Activated naive CD4-positive, alpha-beta T cell treated with anti-CD3 and anti-CD28 coated beads, Interleukin-2, amount 50 U/mL, for 24 hours (primary cell): ENCODE results near the gene ITIH5.
"Not testable (repeated sequence)": the region's sequence is repeated elsewhere in the genome, so short reads cannot be mapped to it uniquely, and the experiment has no call there.

Experiments used
- H3K27ac Mint-ChIP-seq: one replicate; pipeline ENCODE4 v1.8.0; 2021; ENCODE audit warnings: mild to moderate bottlenecking, mixed read lengths
- H3K27me3 Mint-ChIP-seq: one replicate; pipeline ENCODE4 v1.8.0; 2021; ENCODE audit warnings: mixed read lengths
- H3K36me3 Mint-ChIP-seq: one replicate; pipeline ENCODE4 v1.8.0; 2021; ENCODE audit warnings: mixed read lengths
- H3K4me1 Mint-ChIP-seq: one replicate; pipeline ENCODE4 v1.8.0; 2021; ENCODE audit warnings: mixed read lengths
- H3K4me3 Mint-ChIP-seq: one replicate; pipeline ENCODE4 v1.8.0; 2021; ENCODE audit warnings: mild to moderate bottlenecking, mixed read lengths
- H3K9me3 Mint-ChIP-seq: one replicate; pipeline ENCODE4 v1.8.0; 2021; ENCODE audit warnings: mixed read lengths

Gene ITIH5

GRCh38 chr10:7666253-7667023, at the start of gene ITIH5:
Gene ITIH5, minus strand, starts transcription at chr10:7666966. Its CDS starts 74 bp downstream, at chr10:7666892.
- H3K36me3 Mint-ChIP-seq: no peaks in the 10 kb centered on the region
- peaks cover 17% of the 10 kb centered on the region for H3K4me1 Mint-ChIP-seq
- no peaks in the 10 kb centered on the region for H3K9me3 Mint-ChIP-seq
- H3K27ac Mint-ChIP-seq: no peak within 1 kb of the TSS
- H3K4me3 Mint-ChIP-seq: peak within 1 kb of the TSS; percentile 87
- peaks cover 40% of the 10 kb centered on the region for H3K27me3 Mint-ChIP-seq

DNA sequence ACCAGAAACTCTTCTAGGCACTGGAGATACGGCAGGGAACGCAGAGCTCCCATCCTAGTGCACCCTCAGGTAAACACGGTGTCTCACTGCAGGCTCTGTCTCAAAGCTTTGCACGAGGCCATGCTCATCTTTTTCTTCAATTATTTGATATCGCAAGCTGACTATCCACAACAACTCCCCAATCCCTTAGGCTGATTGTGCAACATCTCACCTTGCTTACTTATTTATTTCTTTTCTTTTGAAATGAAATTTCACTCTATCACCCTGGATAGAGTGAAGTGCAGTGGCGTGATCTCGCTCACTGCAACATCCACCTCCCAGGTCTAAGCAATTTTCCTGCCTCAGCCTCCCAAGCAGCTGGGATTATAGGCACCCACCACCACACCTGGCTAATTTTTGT, 48.7 kb upstream of the ITIH5 start:
- Mint-ChIP-seq H3K27ac (no peak overlapping the region), H3K9me3 (no peaks in the 10 kb centered on the region), H3K4me3 (no peak overlapping the region), H3K4me1 (no peaks in the 10 kb centered on the region), H3K36me3 (no peaks in the 10 kb centered on the region), H3K27me3 (peaks cover 2% of the 10 kb centered on the region)

- H3K4me3 Mint-ChIP-seq, H3K4me1 Mint-ChIP-seq, H3K36me3 Mint-ChIP-seq, H3K27ac Mint-ChIP-seq, H3K27me3 Mint-ChIP-seq, H3K9me3 Mint-ChIP-seq: not testable (repeated sequence)
These were observed 44.3 kb upstream of the ITIH5 start for GRCh38 chr10:7711075-7711474.

GRCh38 chr10:7710446-7710845, 43.7 kb upstream of the ITIH5 start:
- H3K36me3 Mint-ChIP-seq: no peaks in the 10 kb centered on the region
- H3K4me3 Mint-ChIP-seq: no peak overlapping the region
- H3K4me1 Mint-ChIP-seq: no peaks in the 10 kb centered on the region
- H3K9me3 Mint-ChIP-seq: no peaks in the 10 kb centered on the region
- peaks cover 7% of the 10 kb centered on the region for H3K27me3 Mint-ChIP-seq
- no peak overlapping the region for H3K27ac Mint-ChIP-seq

DNA sequence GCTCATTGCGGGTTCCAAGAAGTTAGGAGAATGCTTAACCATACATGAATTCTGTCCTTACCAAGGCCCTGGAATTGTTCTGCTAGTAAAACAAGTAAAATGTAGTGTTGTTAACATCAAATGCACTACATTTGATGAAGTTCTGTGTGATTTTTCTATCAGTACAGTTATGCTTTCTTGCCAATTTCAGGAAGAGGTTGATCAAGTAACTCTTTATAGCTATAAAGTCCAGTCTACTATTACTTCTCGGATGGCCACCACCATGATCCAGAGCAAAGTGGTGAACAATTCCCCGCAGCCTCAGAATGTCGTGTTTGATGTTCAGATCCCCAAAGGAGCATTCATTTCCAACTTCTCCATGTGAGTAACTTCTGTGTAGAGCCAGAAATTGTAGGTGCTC, 42.1 kb upstream of the ITIH5 start:
- no peaks in the 10 kb centered on the region for H3K36me3 Mint-ChIP-seq
- no peaks in the 10 kb centered on the region for H3K4me1 Mint-ChIP-seq
- no peaks in the 10 kb centered on the region for H3K9me3 Mint-ChIP-seq
- H3K27me3 Mint-ChIP-seq: peaks cover 11% of the 10 kb centered on the region
- no peak overlapping the region for H3K4me3 Mint-ChIP-seq
- H3K27ac Mint-ChIP-seq: no peak overlapping the region

GRCh38 chr10:7707858-7708622, 41.3 kb upstream of the ITIH5 start:
- no peaks in the 10 kb centered on the region for H3K9me3 Mint-ChIP-seq
- H3K27ac Mint-ChIP-seq: no peak overlapping the region
- H3K4me3 Mint-ChIP-seq: no peak overlapping the region
- peaks cover 14% of the 10 kb centered on the region for H3K27me3 Mint-ChIP-seq
- no peaks in the 10 kb centered on the region for H3K4me1 Mint-ChIP-seq
- H3K36me3 Mint-ChIP-seq: no peaks in the 10 kb centered on the region

- H3K36me3 Mint-ChIP-seq: no peaks in the 10 kb centered on the region
- H3K4me1 Mint-ChIP-seq: no peaks in the 10 kb centered on the region
- peaks cover 18% of the 10 kb centered on the region for H3K27me3 Mint-ChIP-seq
- no peak overlapping the region for H3K4me3 Mint-ChIP-seq
- H3K27ac Mint-ChIP-seq: no peak overlapping the region
- no peaks in the 10 kb centered on the region for H3K9me3 Mint-ChIP-seq
These were observed 40.3 kb upstream of the ITIH5 start for GRCh38 chr10:7707102-7707501.

DNA sequence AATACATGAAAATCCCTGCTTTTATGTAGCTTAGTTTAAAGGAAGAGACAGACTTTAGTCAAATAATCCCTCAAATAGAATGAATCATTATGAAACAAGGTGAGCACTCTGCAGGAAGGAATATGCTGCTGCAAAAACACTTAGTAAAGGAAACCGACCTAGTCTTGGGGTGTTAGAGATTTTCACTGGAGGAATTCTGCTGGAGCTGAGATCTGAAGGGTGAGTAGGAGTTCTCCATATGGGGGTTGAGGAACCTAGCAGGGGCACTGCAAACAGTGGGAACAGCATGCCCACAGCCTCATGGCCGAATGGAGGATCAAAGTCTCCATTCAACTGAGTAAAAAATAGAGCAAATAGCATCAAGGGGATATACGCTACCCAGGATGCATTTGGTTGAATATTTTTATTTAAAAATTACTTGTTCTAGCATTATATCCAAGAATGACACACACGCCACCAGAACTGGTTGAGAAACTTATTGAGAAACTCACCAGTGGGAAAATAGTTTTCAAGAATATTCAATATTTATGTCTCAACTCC, 39.8 kb upstream of the ITIH5 start:
- H3K27ac Mint-ChIP-seq: no peak overlapping the region
- peaks cover 18% of the 10 kb centered on the region for H3K27me3 Mint-ChIP-seq
- no peak overlapping the region for H3K4me3 Mint-ChIP-seq
- H3K9me3 Mint-ChIP-seq: no peaks in the 10 kb centered on the region
- no peaks in the 10 kb centered on the region for H3K4me1 Mint-ChIP-seq
- H3K36me3 Mint-ChIP-seq: no peaks in the 10 kb centered on the region

- Mint-ChIP-seq H3K4me3 (no peak overlapping the region), H3K27ac (no peak overlapping the region), H3K4me1 (no peaks in the 10 kb centered on the region), H3K27me3 (peaks cover 20% of the 10 kb centered on the region), H3K36me3 (no peaks in the 10 kb centered on the region), H3K9me3 (no peaks in the 10 kb centered on the region)
These were observed 38.6 kb upstream of the ITIH5 start for GRCh38 chr10:7705341-7705740.

DNA sequence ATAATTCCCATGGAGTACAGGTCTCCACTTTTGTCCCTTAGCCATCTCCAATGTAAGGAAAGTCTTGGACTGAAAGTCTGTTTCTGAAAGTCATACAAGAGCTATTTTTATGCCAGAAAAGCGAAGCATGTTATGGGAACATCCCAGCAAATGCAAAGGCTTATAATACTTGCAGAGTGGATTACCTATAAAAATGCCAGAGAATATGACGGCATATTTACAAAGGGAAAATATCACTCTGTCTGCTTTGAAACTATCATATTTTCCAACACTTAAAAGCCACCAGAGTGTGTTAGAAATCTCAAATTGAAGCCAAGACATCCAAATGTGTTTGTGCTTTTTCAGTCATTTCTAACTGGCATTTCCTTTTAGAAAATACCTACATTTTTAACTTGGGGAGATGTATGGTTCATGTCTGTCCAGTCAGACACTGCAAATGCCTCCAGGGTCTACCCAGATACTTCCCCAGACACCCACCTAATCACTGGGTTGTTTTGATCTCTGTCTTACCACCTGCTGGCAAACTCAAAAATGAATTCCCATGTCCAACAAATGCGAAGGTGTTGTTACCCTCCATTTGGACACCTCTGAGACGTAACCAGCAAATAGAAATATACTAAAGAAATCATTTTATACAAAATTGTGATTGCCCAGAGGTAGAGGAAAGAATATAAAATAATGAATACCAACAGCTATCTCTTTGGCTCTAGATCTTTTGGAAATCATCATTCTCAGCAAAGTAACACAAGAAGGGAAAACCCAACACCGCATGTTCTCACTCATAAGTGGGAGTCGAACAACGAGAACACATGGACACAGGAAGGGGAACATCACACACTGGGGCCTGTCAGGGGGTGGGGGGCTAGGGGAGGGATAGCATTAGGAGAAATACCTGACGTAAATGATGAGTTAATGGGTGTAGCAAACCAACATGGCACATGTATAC, 37.6 kb upstream of the ITIH5 start:
- H3K27me3 Mint-ChIP-seq: peaks cover 20% of the 10 kb centered on the region
- no peak overlapping the region for H3K27ac Mint-ChIP-seq
- H3K4me1 Mint-ChIP-seq: no peaks in the 10 kb centered on the region
- no peaks in the 10 kb centered on the region for H3K9me3 Mint-ChIP-seq
- H3K36me3 Mint-ChIP-seq: no peaks in the 10 kb centered on the region
- H3K4me3 Mint-ChIP-seq: no peak overlapping the region

DNA sequence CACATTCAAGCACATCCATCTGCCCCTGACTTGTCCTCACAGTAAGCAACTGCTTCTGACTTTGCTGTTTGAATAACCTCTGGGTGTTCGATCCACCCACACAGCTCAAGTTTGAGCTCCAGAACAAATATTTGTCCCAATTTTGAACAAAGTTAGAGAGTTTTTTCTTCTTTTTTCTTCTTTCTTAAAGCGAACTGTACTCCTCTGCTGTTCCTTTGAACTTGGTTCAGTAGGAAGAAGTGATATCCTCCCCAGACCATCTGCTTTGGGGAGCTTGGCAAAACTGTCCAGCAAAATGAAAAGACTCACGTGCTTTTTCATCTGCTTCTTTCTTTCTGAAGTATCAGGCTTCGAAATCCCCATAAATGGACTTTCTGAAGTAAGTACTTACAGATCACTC, 36.4 kb upstream of the ITIH5 start, which contains the start of gene ITIH2:
Gene ITIH2, plus strand, starts transcription at position 177 of the 400 bp plus-strand sequence. Its CDS starts 119 bp downstream, at position 296.
- no peak within 1 kb of the TSS for H3K27ac Mint-ChIP-seq
- H3K4me3 Mint-ChIP-seq: no peak within 1 kb of the TSS
- no peaks in the 10 kb centered on the region for H3K4me1 Mint-ChIP-seq
- H3K27me3 Mint-ChIP-seq: peaks cover 20% of the 10 kb centered on the region
- H3K9me3 Mint-ChIP-seq: no peaks in the 10 kb centered on the region
- H3K36me3 Mint-ChIP-seq: no peaks in the 10 kb centered on the region

DNA sequence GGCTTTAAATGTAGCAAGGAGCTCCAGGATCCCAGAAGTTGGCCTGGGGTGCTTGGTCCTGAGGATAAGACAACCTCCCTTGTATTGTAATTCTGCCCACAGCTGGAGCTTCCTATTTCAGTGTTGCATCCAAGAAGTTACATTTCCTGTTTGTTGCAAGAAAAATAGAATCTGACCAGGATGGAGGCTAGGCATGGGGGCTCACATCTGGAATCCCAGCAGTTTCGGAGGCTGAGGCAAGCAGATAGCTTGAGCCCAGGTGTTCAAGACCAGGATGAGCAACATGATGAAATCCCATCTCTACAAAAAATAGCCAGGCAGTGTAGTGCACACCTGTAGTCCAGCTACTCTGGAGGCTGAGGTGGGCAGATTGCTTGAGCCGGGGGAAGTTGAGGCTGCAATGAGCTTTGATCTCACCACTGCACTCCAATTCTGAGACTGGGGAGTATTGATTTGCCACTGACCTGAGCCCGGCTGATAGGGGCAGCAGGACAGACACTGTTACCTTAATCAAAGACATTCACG, 35.6 kb upstream of the ITIH5 start:
- Mint-ChIP-seq H3K4me3 (no peak overlapping the region), H3K9me3 (no peaks in the 10 kb centered on the region), H3K36me3 (no peaks in the 10 kb centered on the region), H3K4me1 (no peaks in the 10 kb centered on the region), H3K27ac (no peak overlapping the region), H3K27me3 (peaks cover 18% of the 10 kb centered on the region)

DNA sequence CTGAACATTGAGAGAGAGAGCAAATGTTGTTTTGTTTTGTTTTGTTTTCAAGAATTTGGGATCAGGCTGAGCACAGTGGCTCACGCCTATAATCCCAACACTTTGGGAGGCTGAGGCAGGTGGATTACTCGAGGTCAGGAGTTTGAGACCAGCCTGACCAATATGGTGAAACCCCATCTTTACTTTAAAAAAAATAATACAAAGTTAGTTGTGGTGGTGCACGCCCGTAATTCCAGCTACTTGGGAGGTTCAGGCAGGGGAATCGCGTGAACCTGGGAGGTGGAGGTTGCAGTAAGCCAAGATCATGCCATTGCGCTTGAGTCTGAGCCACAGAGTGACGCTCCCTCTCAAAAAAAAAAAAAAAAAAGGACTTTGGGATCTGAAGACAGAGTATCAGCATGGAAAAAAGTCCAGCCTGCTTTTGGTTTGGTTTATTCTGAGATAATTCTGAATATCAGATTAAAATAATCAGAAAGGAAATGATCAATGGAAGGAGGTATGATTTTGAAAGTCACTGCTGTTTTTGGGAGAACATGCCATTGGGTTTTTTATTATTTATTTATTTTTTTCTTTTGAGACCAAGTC, 34.5 kb upstream of the ITIH5 start:
- no peak overlapping the region for H3K4me3 Mint-ChIP-seq
- H3K4me1 Mint-ChIP-seq: no peaks in the 10 kb centered on the region
- no peak overlapping the region for H3K27ac Mint-ChIP-seq
- no peaks in the 10 kb centered on the region for H3K36me3 Mint-ChIP-seq
- no peaks in the 10 kb centered on the region for H3K9me3 Mint-ChIP-seq
- peaks cover 18% of the 10 kb centered on the region for H3K27me3 Mint-ChIP-seq

GRCh38 chr10:7700577-7701125, 33.9 kb upstream of the ITIH5 start:
- H3K36me3 Mint-ChIP-seq: no peaks in the 10 kb centered on the region
- no peaks in the 10 kb centered on the region for H3K9me3 Mint-ChIP-seq
- no peak overlapping the region for H3K27ac Mint-ChIP-seq
- no peaks in the 10 kb centered on the region for H3K4me1 Mint-ChIP-seq
- no peak overlapping the region for H3K4me3 Mint-ChIP-seq
- peaks cover 18% of the 10 kb centered on the region for H3K27me3 Mint-ChIP-seq
